Keratinocyte (primary cell): ENCODE data around the gene AOC1.

Experiments
- CTCF ChIP-seq, 3 experiments: IDR thresholded peaks in 1 of 3; conservative IDR thresholded peaks in 1 of 3; optimal IDR thresholded peaks in 1 of 3; 2 replicates in 2 of 3; 3 replicates in 1 of 3; pipeline versions ENCODE3 to v1.5.1; 2011; ENCODE audit warnings: low read length in 3 of 3, mild to moderate bottlenecking in 3 of 3, moderate library complexity in 2 of 3, control low read depth in 1 of 3, inconsistent platforms in 1 of 3; ENCODE audit not compliant: insufficient read depth in 2 of 3; ENCODE audit errors: extremely low read depth in 1 of 3
- EZH2 ChIP-seq: IDR thresholded peaks from one replicate; pipeline ENCODE4 v1.6.1; 2012; ENCODE audit warnings: inconsistent platforms, mild to moderate bottlenecking, low read length, moderate library complexity

- no peak for TF ChIP-seq CTCF (optimal IDR thresholded peaks at IDR 0.05 in 1 of 3, IDR thresholded peaks at IDR 0.05 in 1 of 3, conservative IDR thresholded peaks at IDR 0.05 in 1 of 3; ENCODE audit: extremely low read depth in 1 of 3, insufficient read depth in 2 of 3, low read length in 3 of 3)
- no peak for TF ChIP-seq EZH2
Measured at GRCh38 chr7:150860978-150861295, 8.6 kb downstream of the AOC1 start.
